Measurements from ENCODE around the gene SEMA3A. TPM values are rescaled to one million over a fixed set of nuclear protein-coding genes. Genes with fewer than 3 reads are reported as not detected.
"Not testable (repeated sequence)": the region's sequence is repeated elsewhere in the genome, so short reads cannot be mapped to it uniquely, and the experiment has no call there.

Gene SEMA3A
- total RNA-seq, 1 donor from 2014 or later: 0.75 TPM

- DNase-seq (ENCODE audit: low spot score in 2 of 2): no peak
- Histone ChIP-seq H3K27ac (no peak overlapping the region), H3K4me1 (no peaks in the 10 kb centered on the region), H3K27me3 (no peaks in the 10 kb centered on the region), H3K4me3 (no peak overlapping the region), H3K9me3 (no peaks in the 10 kb centered on the region), H3K36me3 (no peaks in the 10 kb centered on the region)
- intact Hi-C loops (cut with DNase I): no loop called here
- TF ChIP-seq, protein P1, sequence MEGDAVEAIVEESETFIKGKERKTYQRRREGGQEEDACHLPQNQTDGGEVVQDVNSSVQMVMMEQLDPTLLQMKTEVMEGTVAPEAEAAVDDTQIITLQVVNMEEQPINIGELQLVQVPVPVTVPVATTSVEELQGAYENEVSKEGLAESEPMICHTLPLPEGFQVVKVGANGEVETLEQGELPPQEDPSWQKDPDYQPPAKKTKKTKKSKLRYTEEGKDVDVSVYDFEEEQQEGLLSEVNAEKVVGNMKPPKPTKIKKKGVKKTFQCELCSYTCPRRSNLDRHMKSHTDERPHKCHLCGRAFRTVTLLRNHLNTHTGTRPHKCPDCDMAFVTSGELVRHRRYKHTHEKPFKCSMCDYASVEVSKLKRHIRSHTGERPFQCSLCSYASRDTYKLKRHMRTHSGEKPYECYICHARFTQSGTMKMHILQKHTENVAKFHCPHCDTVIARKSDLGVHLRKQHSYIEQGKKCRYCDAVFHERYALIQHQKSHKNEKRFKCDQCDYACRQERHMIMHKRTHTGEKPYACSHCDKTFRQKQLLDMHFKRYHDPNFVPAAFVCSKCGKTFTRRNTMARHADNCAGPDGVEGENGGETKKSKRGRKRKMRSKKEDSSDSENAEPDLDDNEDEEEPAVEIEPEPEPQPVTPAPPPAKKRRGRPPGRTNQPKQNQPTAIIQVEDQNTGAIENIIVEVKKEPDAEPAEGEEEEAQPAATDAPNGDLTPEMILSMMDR (IDR thresholded peaks at IDR 0.05): no peak
Observed at GRCh38 chr7:84154991-84155781, 39.4 kb downstream of the SEMA3A start.

- H3K27me3 ChIP-seq: no peaks in the 10 kb centered on the region
- TF ChIP-seq, protein P1 (IDR thresholded peaks at IDR 0.05): no peak
- no peaks in the 10 kb centered on the region for H3K9me3 ChIP-seq
- no peaks in the 10 kb centered on the region for H3K36me3 ChIP-seq
- no peak overlapping the region for H3K27ac ChIP-seq
- intact Hi-C loops (cut with DNase I): no loop called here
- H3K4me1 ChIP-seq: no peaks in the 10 kb centered on the region
- no peak overlapping the region for H3K4me3 ChIP-seq
- DNase-seq (ENCODE audit: low spot score in 2 of 2): no peak
Observed at GRCh38 chr7:84152995-84153394, 41.6 kb downstream of the SEMA3A start.

- H3K27me3 ChIP-seq; H3K27ac ChIP-seq; DNase-seq (ENCODE audit: low spot score in 2 of 2); H3K9me3 ChIP-seq; intact Hi-C loops (cut with DNase I); H3K36me3 ChIP-seq; H3K4me1 ChIP-seq; H3K4me3 ChIP-seq: not testable (repeated sequence)
Observed at GRCh38 chr7:84150370-84150769, 44.2 kb downstream of the SEMA3A start.

- Histone ChIP-seq H3K4me1 (no peaks in the 10 kb centered on the region), H3K27me3 (no peaks in the 10 kb centered on the region), H3K4me3 (no peak overlapping the region), H3K36me3 (no peaks in the 10 kb centered on the region), H3K27ac (no peak overlapping the region), H3K9me3 (no peaks in the 10 kb centered on the region)
- DNase-seq (ENCODE audit: low spot score in 2 of 2): no peak
- TF ChIP-seq, protein P1 (IDR thresholded peaks at IDR 0.05): no peak
- intact Hi-C loops (cut with DNase I): no loop called here
Observed at GRCh38 chr7:84149573-84149972, 45.0 kb downstream of the SEMA3A start.

GRCh38 chr7:84145892-84146291, 48.7 kb downstream of the SEMA3A start:
- H3K9me3 ChIP-seq: no peaks in the 10 kb centered on the region
- H3K27me3 ChIP-seq: no peaks in the 10 kb centered on the region
- H3K36me3 ChIP-seq: no peaks in the 10 kb centered on the region
- H3K27ac ChIP-seq: no peak overlapping the region
- no peaks in the 10 kb centered on the region for H3K4me1 ChIP-seq
- intact Hi-C loops (cut with DNase I): no loop called here
- DNase-seq (ENCODE audit: low spot score in 2 of 2): no peak
- TF ChIP-seq, protein P1 (IDR thresholded peaks at IDR 0.05): no peak
- H3K4me3 ChIP-seq: no peak overlapping the region

GRCh38 chr7:84144935-84145334, 49.7 kb downstream of the SEMA3A start:
- no peak for DNase-seq (ENCODE audit: low spot score in 2 of 2)
- TF ChIP-seq, protein P1 (IDR thresholded peaks at IDR 0.05): no peak
- Histone ChIP-seq H3K4me3 (no peak overlapping the region), H3K9me3 (no peaks in the 10 kb centered on the region), H3K27ac (no peak overlapping the region), H3K36me3 (no peaks in the 10 kb centered on the region), H3K27me3 (no peaks in the 10 kb centered on the region), H3K4me1 (no peaks in the 10 kb centered on the region)
- intact Hi-C loops (cut with DNase I): no loop called here

All from ascending aorta (tissue), 2 donors.